HL-60/S4 (cell line): ENCODE measurements around the gene TJP2.
"Not testable (repeated sequence)": the region's sequence is repeated elsewhere in the genome, so short reads cannot be mapped to it uniquely, and the experiment has no call there.

Experiments used
- in situ Hi-C: fragments of 300-500 bp; cut with MboI; formaldehyde crosslinking; loops from 2 replicates; pipeline ENCODE4 v1.14.3; 2022; ENCODE audit warnings: low sequenced_read_pairs

Gene TJP2

DNA sequence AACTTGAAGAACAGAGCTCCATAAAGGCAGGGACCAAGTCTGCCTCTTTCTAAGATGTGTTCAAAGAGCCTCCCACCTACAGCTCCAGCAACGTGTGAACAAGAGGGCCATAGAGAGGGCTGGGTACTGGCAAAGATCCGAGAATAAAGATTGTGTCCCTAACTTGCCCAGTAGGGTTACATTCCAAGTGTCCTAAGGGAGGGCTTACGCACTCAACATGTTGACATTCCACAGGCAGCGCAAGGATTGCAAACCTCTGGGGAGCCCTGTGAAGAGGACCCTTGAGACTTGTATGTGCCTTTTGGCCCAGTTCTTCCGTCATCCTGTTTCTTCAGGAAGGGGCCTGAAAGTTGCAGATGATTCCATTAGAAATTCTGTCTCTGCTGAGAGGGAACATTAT is 102.7 kb downstream of the TJP2 start:
- in situ Hi-C loops, result no loop called here

DNA sequence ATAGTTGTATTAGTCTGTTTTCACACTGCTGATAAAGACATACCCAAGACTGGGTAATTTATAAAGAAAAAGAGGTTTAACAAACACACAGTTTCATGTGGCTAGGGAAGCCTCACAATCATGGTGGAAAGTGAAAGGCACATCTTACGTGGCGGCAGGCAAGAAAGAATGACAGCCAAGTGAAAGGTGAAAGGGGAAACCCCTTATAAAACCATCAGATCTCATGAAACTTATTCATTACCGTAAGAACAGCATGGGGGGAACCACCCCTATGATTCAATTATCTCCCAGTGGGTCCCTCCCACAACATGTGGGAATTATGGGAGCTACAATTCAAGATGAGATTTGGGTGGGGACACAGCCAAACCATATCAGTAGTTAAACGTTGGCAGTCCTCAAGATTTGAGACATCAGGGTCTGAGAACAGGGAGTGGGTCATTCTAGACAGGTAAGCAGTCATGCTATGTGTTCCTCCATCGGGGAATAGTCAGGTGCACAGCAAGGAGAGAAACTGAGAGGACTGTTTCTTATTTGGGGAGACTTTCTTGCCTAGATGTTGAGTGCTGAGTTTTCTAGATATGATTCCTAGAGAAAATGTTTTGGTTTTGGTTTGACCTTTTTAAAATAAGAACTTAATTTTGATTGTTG is 105.1 kb downstream of the TJP2 start:
- in situ Hi-C loops, result no loop called here

DNA sequence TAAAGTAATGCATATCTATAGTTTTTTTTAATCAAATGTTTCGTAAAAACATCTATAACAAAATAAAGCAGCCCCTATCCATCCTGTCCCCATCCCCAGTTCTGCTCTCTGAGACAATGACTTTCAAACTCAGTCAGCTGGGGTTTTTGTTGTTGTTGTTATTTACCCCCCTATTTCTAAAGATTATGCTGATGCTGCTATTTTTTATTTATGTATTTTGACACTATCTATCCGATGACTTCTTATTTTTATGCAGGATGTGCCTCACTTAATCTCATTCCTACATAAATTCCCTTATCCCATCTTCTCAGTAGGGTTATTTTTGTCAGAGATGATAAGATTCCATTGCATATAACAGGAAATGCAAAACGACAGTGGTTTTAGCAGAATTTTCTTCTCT is 105.7 kb downstream of the TJP2 start:
- in situ Hi-C loops, result no loop called here

DNA sequence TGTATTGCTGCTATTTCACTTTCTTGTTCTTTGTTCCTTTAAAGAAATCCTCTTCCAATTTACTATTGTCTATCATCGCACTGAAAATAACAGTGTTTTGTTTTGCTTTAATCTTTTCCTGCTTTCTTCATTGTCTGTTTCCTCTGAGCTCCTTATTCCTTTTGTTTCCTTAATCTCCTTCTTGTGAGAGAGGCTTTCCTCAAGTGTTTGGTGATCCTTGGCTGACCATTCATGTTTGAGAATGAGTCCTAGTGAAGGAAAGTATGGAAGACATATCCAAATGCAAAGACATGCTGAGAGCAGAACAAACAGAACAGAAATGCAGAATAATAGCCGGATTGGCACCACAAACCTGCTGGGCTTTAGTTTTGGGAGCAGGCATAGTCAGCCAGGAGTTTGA is 108.9 kb downstream of the TJP2 start:
- in situ Hi-C loops, result no loop called here

DNA sequence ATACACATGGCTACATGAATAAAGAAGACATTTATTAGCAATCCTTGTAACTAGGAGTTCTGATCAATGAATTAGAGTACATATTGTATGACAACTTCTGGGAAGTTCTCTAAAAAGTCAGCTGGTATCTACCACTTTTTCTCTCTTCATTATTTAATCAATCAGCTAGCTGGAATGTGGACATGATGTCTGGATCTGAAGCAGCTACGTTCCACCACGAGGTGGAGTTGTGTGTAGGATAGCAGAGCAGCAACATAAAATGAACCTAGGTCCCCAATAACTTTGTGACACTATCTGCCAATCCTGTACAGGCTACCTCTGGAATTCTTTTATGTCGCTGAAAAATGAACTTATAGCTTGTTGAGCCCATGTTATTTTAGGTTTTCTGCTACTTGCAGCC is 118.0 kb downstream of the TJP2 start:
- in situ Hi-C loops, result no loop called here

DNA sequence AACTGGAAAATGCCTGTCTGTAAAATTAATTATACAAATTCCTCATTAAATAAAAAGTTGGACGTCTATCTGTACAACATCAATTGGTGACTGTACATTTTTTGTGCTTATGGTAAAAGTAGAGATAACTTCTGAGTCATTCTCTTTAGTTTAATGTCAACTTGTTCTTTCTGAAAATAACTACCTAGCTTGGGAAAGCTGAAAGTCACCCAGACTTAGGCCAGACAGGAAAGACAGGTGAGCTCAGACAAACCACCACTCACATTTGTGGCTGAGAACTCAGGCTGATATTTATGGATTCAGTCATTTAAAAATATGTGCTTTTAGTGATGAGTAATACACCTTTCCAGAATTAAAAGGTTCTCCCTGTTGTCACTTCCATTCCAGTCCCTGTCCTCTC is 119.1 kb downstream of the TJP2 start:
- in situ Hi-C loops, result no loop called here

DNA sequence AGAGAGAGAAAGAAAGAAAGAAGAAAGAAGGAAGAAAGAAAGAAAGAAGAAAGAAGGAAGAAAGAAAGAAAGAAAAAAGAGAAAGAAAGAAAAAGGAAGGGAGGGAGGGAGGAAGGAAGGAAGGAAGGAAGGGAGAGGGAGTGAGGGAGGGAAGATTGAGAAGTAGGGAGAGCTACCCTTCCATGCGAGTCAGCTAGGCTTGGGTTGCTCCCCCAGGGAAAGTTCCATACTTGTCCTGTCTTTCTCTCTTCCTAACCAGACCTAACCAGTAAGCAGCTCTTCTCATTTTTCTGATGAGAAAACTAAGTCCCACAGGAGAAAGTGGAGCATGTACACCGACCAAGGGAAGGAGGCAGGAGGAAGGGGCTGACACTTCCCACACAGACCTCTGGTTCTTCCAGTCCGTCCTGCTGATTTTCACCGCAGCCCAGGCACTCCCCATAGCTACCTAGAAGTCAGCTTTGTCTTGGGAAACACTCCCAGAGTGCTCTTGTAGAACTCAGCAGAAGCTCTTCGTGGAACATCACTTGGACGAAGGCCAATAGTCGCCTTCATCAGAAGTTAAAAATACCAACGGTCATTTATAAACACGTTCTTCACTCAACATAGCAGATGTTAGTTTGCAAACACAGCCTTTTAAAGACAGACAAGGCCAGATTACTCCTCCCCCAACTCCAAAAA is 121.9 kb downstream of the TJP2 start:
- in situ Hi-C loops, result no loop called here

DNA sequence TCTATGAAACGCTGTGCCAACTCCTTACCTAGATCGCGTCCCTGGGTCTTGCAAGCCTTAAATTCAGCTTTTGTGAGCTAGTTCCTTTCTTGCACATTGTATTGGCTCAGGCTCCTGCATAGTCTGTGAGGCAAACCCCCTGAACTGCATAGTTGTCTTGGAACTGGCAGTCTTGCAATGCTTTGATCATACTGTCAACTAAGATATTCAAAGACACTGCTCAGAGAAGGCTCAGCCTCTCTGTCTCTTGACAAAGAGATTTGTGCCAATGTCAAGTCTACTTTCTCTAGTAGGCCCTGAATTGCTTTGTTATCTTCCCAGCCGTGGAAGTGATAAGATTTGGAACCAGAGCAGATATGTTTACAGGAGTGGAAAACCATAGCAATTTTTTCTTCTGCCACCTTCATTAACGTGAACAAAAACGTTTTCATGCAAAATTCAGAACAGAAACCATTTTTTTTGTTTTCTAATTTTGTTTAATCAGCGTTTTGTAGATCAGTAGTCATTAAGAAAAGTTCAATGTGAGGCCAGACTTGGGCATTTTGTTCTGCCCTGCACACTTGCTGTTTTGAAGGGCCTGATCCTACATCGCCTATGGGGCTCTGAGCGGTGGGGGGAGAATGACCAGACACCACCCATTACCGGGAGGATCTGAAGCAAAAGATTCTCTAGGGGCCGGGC is 123.4 kb downstream of the TJP2 start:
- in situ Hi-C loops, result no loop called here

DNA sequence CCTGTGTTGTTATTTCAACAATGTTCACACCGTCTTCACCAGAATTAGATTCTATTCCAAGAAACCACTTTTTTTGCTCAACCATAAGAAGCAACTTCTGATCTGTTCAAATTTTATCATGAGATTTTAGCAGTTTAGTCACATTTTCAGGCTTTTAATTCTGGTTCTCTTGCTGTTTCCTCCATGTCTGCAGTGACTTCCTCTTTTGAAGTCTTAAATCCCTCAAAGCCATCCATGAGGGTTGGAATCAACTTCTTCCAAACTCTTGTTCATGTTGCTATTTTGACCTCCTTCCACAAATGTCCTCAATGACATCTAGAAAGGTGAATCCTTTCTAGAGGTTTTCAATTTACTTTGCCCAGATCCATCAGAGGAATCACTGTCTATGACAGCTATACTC is 125.2 kb downstream of the TJP2 start:
- in situ Hi-C loops, result no loop called here

DNA sequence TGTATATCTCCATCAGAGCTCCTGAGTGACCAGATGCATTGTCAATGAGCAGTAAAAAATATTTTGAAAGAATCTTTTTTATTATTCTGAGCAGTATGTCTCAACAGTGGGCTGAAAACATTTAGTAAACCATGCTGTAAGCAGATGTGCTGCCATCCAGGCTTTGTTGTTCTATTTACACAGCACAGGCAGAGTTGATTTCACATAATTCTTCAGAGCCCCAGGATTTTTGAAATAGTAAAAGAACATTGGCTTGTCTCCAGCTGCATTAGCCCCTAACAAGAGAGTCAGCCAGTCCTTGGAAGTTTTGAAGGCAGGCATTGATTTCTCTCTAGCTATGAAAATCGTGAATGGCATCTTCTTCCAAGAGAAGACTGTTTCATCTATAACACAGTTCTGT is 125.7 kb downstream of the TJP2 start:
- in situ Hi-C loops, result no loop called here

DNA sequence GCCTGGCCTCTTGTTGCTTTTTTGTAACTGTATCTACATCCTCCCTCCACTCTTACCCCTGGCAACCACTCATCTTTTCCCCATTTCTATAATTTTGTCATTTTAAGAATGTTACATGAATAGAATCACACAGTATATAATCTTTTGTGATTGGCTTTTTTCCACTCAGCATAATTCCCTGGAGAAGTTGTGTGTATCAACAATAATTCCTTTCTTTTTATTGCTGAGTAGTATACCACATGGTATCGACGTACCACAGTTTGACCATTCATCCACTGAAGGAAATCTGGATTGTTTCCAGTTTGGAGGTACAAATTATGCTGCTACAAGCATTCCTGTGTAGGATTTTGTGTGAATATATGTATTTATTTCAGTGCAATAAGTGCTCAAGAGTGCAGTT is 129.3 kb downstream of the TJP2 start:
- in situ Hi-C loops, result no loop called here

DNA sequence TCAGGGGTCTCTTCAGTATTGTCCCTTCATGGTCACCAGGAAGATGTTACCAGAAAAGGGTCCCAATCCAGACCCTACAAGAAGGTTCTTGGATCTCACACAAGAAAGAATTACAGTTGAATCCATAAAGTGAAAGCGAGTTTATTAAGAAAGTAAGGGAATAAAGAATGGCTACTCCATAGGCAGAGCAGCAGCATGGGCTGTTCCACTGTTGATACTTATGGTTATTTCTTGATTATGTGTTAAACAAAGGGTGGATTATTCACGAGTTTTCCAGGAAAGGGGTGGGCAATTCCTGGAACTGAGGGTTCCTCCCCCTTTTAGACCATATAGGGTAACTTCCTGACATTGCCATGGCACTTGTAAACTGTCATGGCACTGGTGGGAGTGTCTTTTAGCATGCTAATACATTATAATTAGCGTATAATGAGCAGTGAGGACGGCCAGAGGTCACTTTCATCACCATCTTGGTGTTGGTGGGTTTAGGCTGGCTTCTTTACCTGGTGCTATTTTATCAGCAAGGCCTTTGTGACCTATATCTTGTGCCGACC is 132.9 kb downstream of the TJP2 start:
- in situ Hi-C loops, result not testable (repeated sequence)

DNA sequence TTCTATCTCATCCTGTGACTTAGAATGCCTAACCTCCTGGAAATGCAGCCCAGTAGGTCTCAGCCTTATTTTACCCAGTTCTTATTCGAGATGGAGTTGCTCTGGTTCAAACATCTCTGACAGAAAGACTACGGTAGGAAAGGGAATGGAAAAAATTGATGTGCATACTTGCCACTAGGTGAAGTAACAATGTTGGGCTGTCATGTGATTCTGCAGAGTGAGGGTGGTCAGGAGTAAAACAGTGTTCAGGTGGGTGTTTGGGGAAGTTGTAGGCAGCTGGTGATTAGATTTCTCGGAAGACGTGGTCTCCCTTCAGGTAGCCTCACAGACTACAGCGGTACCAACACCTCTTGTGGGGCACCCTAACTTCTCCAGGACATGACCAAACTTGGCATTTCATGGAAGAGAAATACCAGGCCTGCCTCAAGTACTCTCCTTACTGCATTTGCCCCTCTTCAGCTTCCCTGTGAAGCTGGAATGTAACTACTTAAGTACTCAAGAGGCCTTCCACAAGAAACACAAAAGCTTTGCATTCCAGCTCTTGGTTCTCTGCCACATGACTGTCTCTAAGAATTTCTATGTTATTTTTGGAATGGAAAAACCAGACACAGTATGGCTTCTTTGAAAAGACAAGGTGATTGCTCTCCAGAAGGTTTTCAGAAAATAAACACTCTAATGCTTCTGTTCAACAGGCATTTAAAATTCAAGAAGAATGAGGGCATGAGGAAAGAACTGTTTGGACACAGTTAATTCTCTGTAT is 133.5 kb downstream of the TJP2 start:
- in situ Hi-C loops, result no loop called here

DNA sequence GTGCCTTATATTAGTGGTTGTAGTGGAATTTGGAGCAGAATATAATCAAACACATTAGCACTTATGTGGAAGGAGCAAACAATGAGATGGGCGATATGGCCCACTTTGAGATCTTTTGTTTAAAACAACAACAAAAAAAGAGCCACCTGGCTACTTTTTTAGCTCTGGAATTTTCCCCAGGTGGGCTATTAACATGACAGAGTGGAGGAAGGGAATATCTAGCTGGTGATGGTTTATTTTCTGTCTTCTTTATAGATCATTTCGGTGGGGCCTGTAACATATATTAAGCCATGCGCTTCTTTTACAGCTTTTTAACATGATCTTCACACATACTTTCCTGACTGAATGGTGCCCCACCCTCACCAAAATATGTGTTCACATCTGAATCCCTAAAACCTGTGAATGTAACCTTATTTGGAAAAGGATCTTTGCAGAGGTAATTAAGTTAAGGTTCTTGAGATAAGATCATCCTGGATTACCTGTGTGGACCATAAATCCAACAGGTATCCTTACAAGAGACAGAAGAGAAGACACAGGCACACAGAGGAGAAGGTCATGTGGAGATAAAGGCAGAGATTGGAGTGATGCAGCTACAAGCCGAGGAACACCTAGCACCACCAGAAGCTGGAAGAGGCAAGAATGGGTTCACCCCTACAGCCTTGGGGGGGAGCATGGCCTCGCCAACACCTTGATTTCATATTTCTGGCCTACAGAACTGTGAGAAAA is 134.3 kb downstream of the TJP2 start:
- in situ Hi-C loops, result no loop called here

DNA sequence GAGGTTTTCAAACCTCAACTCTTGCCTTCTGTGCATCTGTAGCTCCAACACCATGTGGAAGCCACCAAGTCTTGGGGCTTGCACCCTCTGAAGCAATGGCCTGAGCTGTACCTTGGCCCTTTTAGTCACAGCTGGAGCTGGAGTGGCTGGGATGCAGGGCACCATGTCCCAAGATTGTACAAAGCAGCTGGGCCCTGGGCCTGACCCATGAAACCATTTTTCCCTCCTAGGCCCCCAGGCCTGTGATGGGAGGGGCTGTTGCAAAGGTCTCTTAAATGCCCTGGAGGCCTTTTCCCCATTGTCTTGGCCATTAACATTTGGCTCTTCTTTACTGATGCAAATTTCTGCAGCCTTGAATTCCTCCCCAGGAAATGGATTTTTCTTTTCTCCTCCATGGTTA is 139.1 kb downstream of the TJP2 start:
- in situ Hi-C loops, result no loop called here

DNA sequence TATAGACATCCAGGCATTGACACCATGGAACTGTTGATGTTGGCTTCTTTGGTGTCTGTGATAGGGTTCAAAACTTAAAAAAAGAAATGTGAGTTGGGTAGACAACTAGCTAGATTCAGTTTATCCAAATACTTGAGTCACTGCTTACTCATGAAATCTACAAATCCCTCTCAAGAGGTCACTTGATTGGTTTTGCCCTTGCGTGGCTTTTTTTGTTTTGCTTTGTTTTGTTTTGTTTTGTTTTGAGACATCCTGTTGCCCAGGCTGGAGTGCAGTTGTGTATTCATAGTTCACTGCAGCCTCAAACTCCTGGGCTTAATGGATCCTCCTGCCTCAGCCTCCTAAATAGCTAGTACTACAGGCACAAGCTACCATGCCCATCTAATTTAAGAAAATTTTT is 140.5 kb downstream of the TJP2 start:
- in situ Hi-C loops, result no loop called here

DNA sequence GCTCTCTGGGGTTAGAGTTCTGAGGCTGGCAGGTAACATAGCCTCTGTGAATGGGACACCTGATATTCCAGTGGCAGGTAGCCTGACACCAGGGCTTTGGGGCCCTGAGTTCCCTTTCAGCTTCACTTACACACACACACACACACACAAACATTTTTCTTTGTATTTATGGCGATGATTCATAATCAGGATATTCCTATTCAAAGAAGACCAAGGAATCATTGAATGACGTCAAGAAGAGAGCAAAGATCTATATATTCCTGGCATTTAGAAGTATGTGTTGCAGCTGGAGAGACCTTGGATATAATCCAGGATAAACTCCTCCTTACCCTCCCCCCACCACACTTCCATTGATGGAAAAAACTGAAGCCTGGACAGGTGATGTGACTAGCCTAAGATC is 143.0 kb downstream of the TJP2 start:
- in situ Hi-C loops, result no loop called here

DNA sequence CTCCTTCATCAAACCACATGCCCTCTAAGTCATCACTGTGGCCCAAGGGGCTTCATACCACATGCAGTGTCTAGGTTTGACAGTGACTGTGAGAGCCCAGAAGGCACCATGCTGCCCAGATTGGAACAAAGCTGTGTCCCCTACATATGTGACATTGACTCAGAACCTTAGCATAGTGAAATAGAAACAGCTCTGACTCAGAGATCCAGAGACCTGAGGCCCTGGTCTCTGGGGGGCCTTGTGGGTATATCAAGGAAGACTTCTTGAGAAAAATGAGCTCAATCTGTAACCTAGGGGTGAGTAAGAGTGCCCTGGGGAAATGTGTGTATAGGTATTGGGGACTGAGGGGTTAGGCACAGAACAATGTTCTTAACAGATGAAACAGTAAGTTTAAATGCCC is 143.8 kb downstream of the TJP2 start:
- in situ Hi-C loops, result no loop called here

DNA sequence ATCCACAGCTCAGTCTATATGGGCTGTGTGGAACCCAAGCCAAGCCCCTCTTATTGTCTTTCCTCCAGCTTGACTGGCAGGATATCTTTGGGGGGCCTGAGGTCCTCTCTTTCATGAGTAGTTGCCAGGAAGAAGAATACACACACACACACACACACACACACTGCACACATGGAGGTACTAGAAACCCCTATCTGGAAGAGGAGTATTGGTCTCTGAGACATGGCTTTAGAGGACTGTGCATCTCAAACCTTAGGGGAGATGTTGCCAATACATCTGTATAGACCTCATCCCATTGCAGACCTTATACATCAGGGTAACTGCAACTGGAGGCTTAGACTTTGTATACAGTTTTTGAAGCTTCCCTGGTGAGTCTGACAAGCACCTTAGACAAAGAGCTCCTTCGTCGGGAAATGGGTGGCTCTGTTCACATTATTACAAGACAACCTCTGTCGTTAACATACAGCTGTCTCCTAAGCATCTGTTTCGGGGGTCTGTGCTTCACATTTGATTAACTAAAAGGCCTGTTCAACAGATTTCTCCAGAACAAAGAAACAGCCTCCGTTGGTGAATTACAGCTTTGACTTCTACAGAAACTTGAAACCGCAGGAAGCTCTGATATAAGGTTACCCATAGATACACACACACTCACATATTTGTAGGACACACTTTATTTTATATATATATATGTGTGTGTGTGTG is 145.4 kb downstream of the TJP2 start:
- in situ Hi-C loops, result no loop called here

DNA sequence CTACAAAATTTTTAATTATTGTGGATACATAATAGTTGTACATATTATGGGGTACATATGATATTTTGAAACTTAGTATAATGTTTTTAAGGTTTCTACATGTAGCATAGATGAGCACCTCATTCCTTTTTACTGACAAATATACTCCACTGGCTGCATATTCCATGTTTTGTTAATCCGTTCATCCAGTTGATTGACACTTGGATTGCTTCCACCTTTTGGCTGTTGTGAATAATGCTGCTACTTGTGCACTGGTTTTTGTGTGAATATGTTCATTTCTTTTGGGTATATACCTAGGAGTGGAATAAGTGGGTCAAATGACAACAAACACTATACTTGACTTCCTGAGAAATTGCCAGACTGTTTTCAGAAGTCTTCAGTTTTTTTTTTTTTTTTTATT is 148.2 kb downstream of the TJP2 start:
- in situ Hi-C loops, result no loop called here
